ENCODE results near the gene ATP6V1G2. TPM values are rescaled to one million over a fixed set of nuclear protein-coding genes. Genes with fewer than 3 reads are reported as not detected.
A peak's percentile ranks its signal among the peaks of the same experiment; 100 is the strongest.

ATP6V1G2 gene
- total RNA-seq, 2 experiments from 2014 or later: 2.5 TPM

DNA sequence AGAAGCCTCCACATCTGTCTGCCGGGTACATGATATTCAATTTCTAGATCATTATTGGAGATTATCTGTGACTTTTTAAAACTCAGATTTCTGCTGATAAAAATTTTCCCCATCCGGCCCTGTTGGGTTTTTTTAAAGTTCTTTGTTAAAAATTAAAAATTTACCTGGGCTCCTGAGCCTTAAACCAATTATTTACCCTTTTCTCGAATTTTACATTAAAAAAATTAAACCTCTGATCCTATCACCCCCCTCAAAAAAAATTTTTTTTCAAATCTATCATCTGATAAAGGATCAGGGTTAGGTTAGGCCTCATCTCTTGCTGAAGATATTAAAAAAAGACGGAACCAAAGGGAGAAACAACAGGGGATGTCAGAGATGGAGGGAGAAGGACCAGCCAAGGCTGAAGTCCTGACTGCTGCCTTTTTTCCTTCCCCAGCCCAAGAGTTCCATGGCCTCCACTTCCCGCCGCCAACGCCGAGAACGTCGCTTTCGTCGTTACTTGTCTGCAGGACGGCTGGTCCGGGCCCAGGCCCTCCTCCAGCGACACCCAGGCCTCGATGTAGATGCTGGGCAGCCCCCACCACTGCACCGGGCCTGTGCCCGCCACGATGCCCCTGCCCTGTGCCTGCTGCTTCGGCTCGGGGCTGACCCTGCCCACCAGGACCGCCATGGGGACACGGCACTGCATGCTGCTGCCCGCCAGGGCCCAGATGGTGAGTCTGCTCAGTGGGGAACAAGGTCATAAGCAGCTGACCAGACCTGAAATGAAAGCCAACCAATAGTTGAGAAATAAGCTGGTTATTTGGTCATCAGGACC is 1.5 kb upstream of the ATP6V1G2 start:
- ChIA-PET POLR2A (interaction anchor here (0.6 to 6.3 kb wide), 6 partner anchors 11 to 53 kb away, joined by 3 to 62 read pairs (median 5); partner anchors contain the start of genes LTB and NCR3), CTCF (interaction anchor here (0.6 to 16.9 kb wide), 10 partner anchors 8 to 117 kb away, joined by 3 to 676 read pairs (median 4); partner anchors contain the start of genes GPANK1, LST1, LTA and LTB)
- H3K27ac Mint-ChIP-seq: peak overlapping the region; percentile 90

DNA sequence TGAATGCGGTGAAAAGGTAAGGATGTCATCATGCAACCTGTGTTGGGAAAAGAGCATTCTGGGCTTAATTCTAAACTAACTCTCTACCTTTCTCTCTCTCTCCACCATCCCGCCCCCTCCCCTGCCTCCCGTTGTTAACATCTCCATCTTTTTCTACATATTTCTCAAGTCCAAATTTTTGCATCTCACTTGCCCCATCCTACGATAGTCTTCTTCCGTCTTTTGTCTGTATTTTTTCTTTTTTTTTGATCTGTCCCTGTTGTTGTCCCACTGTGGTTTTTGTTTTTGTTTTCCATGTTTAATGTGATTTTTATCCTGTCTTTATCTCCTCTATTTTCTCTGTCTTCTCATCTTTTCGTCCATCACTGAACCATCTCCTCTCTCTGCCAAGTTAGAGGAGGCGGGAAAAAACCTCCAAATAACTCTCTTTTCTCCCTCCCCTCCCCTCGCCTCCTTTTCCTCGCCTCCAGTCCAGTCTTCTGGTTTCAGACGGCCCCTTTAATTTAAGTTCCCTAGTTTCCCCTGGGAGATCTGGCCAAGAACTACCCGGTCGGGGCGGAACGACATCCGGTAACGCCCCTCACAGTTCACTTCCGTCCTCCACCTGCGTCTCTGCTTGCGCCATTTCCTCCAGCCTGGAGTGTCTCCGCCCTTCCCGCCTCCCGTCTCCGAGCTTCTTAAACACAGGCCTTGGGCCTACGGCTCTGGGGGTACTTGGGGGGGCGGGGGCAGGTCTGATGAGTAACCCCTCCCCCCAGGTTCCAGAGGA is 734 bp upstream of the ATP6V1G2 start, which contains the start of gene NFKBIL1:
Gene NFKBIL1, plus strand, starts transcription at position 651 of the 769 bp plus-strand sequence. Its CDS starts 87 bp downstream, at position 738.
- Mint-ChIP-seq H3K4me1 (ENCODE audit: low read depth) (peaks cover 56% of the 10 kb centered on the region), H3K27me3 (ENCODE audit: low read depth) (no peaks in the 10 kb centered on the region), H3K9me3 (ENCODE audit: insufficient read depth) (no peaks in the 10 kb centered on the region), H3K27ac (peak within 1 kb of the TSS; percentile 90), H3K4me3 (peak within 1 kb of the TSS; percentile 84), H3K36me3 (ENCODE audit: low read depth) (peaks cover 22% of the 10 kb centered on the region)
- ATAC-seq (peak; percentile 89), DNase-seq (peak; percentile 96)
- ChIA-PET CTCF (interaction anchor here (0.6 to 16.9 kb wide), 14 partner anchors 9 to 283 kb away, joined by 3 to 676 read pairs (median 4); partner anchors contain the start of genes GPANK1, HSPA1A, HSPA1L and LST1), POLR2A (interaction anchor here (0.6 to 6.3 kb wide), 12 partner anchors 9 to 259 kb away, joined by 3 to 62 read pairs (median 4); partner anchors contain the start of genes BAG6, LTB, NCR3 and TNF)

More for the DNA sequence above, 1.5 kb upstream of the ATP6V1G2 start:
- H3K9me3 Mint-ChIP-seq (ENCODE audit: insufficient read depth): no peaks in the 10 kb centered on the region
- H3K4me3 Mint-ChIP-seq: peak overlapping the region; percentile 84
- peaks cover 56% of the 10 kb centered on the region for H3K4me1 Mint-ChIP-seq (ENCODE audit: low read depth)
- ATAC-seq (no peak), DNase-seq (no peak)
- H3K36me3 Mint-ChIP-seq (ENCODE audit: low read depth): peaks cover 19% of the 10 kb centered on the region
- H3K27me3 Mint-ChIP-seq (ENCODE audit: low read depth): no peaks in the 10 kb centered on the region

DNA sequence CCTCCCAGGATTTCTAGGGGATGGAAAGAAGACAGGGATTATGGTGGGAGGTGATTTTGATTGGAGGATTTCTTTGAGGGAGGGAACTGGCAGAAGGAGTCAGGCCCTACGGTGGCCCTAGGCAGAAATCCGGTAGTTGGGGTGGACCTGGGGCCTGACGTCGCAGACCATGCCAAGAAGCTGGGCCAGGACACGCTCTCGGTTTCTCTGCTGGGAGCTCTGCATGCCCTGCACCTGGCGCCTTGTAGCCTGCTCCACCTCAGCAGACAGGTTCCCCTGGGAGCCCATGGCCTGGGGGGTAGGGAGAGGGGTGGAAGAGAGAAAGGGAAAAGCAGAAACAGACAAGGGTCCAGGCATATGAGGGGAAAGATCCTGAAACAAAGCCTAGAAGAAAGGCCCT is 1.1 kb downstream of the ATP6V1G2 start:
- H3K4me3 Mint-ChIP-seq: no peak overlapping the region
- no peak for ATAC-seq
- ChIA-PET CTCF (interaction anchor here (1.4 to 16.9 kb wide), 4 partner anchors 34 to 119 kb away, joined by 4 to 676 read pairs (median 255); partner anchors contain the start of genes GPANK1, LST1, LTA and LTB), POLR2A (no interaction called here)
- H3K36me3 Mint-ChIP-seq (ENCODE audit: low read depth): peaks cover 26% of the 10 kb centered on the region
- peaks cover 50% of the 10 kb centered on the region for H3K4me1 Mint-ChIP-seq (ENCODE audit: low read depth)
- no peaks in the 10 kb centered on the region for H3K9me3 Mint-ChIP-seq (ENCODE audit: insufficient read depth)
- DNase-seq: no peak
- H3K27me3 Mint-ChIP-seq (ENCODE audit: low read depth): no peaks in the 10 kb centered on the region
- H3K27ac Mint-ChIP-seq: no peak overlapping the region

- no peak overlapping the region for H3K4me3 Mint-ChIP-seq
Measured at GRCh38 chr6:31544676-31545075, 1.7 kb downstream of the ATP6V1G2 start.

DNA sequence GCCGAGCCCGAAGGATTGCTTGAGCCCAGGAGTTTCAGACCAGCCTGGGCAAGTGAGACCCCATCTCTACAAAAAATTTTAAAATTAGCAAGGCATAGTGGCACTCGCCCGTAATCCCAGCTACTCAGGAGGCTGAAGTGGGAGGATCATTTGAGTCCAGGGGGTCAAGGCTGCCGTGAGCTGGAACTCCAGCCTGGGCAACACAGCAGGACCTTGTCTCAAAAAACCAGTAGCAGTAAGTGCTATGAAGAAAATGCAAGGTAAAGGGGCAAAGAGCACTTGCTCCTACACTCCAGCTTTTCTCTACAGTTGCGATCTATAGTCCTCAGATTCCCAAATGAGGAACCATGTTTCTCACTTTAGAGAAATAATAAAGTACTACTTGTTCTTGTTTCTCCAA is 2.8 kb downstream of the ATP6V1G2 start:
- H3K27me3 Mint-ChIP-seq (ENCODE audit: low read depth): no peaks in the 10 kb centered on the region
- ATAC-seq (no peak), DNase-seq (no peak)
- peaks cover 56% of the 10 kb centered on the region for H3K4me1 Mint-ChIP-seq (ENCODE audit: low read depth)
- ChIA-PET CTCF (interaction anchor here (3.9 to 16.9 kb wide), 3 partner anchors 8 to 53 kb away, joined by 20 to 676 read pairs (median 504); partner anchors contain the start of genes LST1, LTA, LTB and NCR3), POLR2A (interaction anchor here (1.0 to 1.6 kb wide), 2 partner anchors 76 to 79 kb away, joined by 4 to 5 read pairs; no protein-coding TSS in a partner anchor)
- peak overlapping the region; percentile 4 for H3K4me3 Mint-ChIP-seq
- H3K36me3 Mint-ChIP-seq (ENCODE audit: low read depth): peaks cover 33% of the 10 kb centered on the region
- no peak overlapping the region for H3K27ac Mint-ChIP-seq
- H3K9me3 Mint-ChIP-seq (ENCODE audit: insufficient read depth): no peaks in the 10 kb centered on the region

More at GRCh38 chr6:31544676-31545075, 1.7 kb downstream of the ATP6V1G2 start:
- Mint-ChIP-seq H3K9me3 (ENCODE audit: insufficient read depth) (no peaks in the 10 kb centered on the region), H3K4me1 (ENCODE audit: low read depth) (peaks cover 53% of the 10 kb centered on the region), H3K27me3 (ENCODE audit: low read depth) (no peaks in the 10 kb centered on the region), H3K36me3 (ENCODE audit: low read depth) (peaks cover 30% of the 10 kb centered on the region), H3K27ac (no peak overlapping the region)
- POLR2A ChIA-PET: no interaction called here
- CTCF ChIA-PET: interaction anchor here (15.1 to 16.9 kb wide), 2 partner anchors 35 to 52 kb away, joined by 504 to 676 read pairs; partner anchors contain the start of genes LST1, LTA, LTB and NCR3
- no peak for DNase-seq
- no peak for ATAC-seq

DNA sequence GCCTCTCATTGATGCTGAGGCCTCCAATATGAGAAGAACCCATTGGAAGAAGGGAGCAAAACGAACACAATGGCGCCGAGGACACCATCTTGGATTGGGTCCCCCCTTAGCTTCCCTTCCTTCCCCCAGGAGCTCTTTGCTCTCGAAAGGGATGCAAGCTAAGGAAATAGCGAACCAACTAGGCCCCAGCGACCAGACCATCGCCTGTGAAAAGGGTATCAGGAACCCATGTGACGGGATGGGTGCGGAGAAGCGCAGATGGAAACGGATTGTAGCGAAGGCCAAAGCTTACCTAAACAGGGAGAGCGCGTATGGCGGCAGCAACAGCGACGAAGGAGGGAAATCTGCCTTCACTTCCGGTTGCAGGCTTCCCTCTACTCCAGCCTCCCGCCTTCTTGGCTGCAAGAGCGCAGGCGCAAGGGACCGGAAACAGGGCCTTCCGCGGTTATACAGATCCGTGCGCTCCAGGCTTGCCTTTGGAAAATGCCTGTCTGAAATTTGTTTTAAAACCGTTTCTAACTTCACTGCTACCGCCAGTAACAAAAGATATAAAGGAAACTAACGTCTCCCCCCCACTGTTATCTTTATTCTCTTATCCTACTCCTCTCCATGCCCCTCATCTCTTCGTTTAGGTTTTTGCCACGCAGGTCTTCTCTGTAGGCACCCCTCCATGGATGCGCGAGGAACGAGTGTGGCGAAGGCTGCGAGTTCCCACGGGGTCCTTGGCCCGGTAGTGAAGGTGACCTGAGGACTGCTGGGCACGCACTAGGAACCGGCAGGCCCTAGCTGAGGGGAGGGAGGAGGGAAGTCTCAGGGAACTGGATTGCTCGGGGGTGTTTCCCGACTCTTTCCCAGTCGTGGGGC is 4.5 kb downstream of the ATP6V1G2 start, which contains the start of gene DDX39B:
Gene DDX39B, minus strand, starts transcription at position 346 of the 864 bp plus-strand sequence. CDS start 1,471 bp downstream, outside the sequence.
- H3K27ac Mint-ChIP-seq: peak within 1 kb of the TSS; percentile 94
- ATAC-seq (peak; percentile 82), DNase-seq (peak; percentile 96)
- no peaks in the 10 kb centered on the region for H3K27me3 Mint-ChIP-seq (ENCODE audit: low read depth)
- CTCF ChIA-PET: interaction anchor here (0.6 to 16.9 kb wide), 10 partner anchors 10 to 228 kb away, joined by 3 to 676 read pairs (median 5); partner anchors contain the start of genes BAG6, LST1, LTA and LTB
- H3K4me1 Mint-ChIP-seq (ENCODE audit: low read depth): peaks cover 50% of the 10 kb centered on the region
- no peaks in the 10 kb centered on the region for H3K9me3 Mint-ChIP-seq (ENCODE audit: insufficient read depth)
- POLR2A ChIA-PET: interaction anchor here (0.6 to 5.9 kb wide), 39 partner anchors 9 to 1430 kb away, joined by 3 to 64 read pairs (median 6); partner anchors contain the start of genes AIF1, BAG6, C6orf47 and CSNK2B
- H3K4me3 Mint-ChIP-seq: peak within 1 kb of the TSS; percentile 96
- peaks cover 46% of the 10 kb centered on the region for H3K36me3 Mint-ChIP-seq (ENCODE audit: low read depth)

GRCh38 chr6:31541059-31541657 is 5.2 kb downstream of the ATP6V1G2 start:
- DNase-seq (peak; percentile 82), ATAC-seq (peak; percentile 28)
- peaks cover 50% of the 10 kb centered on the region for H3K4me1 Mint-ChIP-seq (ENCODE audit: low read depth)
- ChIA-PET POLR2A (interaction anchor here (0.6 to 5.9 kb wide), 42 partner anchors 10 to 1431 kb away, joined by 3 to 64 read pairs (median 6); partner anchors contain the start of genes AIF1, ATF6B, BAG6 and C6orf47), CTCF (interaction anchor here (0.6 to 16.9 kb wide), 10 partner anchors 10 to 294 kb away, joined by 3 to 676 read pairs (median 5); partner anchors contain the start of genes BAG6, LST1, LTA and LTB)
- H3K4me3 Mint-ChIP-seq: peak overlapping the region; percentile 96
- H3K9me3 Mint-ChIP-seq (ENCODE audit: insufficient read depth): no peaks in the 10 kb centered on the region
- H3K27ac Mint-ChIP-seq: peak overlapping the region; percentile 94
- H3K36me3 Mint-ChIP-seq (ENCODE audit: low read depth): peaks cover 53% of the 10 kb centered on the region
- H3K27me3 Mint-ChIP-seq (ENCODE audit: low read depth): no peaks in the 10 kb centered on the region

DNA sequence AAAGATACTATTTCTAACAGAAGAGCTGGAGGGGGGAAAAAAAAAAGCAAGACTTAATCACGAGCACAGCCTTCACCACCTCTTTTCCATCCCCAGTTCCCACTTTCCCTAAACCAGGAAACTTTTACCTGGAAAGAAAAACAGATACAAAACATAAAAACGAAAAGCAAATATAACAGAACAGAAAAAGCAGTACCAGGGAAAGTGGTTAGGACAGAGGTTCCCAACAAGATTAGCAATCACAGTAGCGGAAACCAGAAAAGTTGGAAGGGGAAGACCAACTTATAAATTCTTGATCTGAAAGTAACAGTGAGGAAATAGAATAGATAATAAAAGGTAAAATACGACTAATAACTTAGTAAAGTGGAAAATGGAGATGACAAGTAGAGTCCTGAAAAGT is 5.8 kb downstream of the ATP6V1G2 start:
- Mint-ChIP-seq H3K4me1 (ENCODE audit: low read depth) (peaks cover 50% of the 10 kb centered on the region), H3K36me3 (ENCODE audit: low read depth) (peaks cover 58% of the 10 kb centered on the region), H3K4me3 (peak overlapping the region; percentile 96), H3K27me3 (ENCODE audit: low read depth) (no peaks in the 10 kb centered on the region), H3K9me3 (ENCODE audit: insufficient read depth) (no peaks in the 10 kb centered on the region), H3K27ac (peak overlapping the region; percentile 94)
- POLR2A ChIA-PET: interaction anchor here (0.7 to 5.9 kb wide), 28 partner anchors 9 to 1431 kb away, joined by 3 to 64 read pairs (median 6); partner anchors contain the start of genes AIF1, ATF6B, BAG6 and C6orf47
- CTCF ChIA-PET: interaction anchor here (1.1 to 16.9 kb wide), 8 partner anchors 11 to 294 kb away, joined by 3 to 676 read pairs (median 13); partner anchors contain the start of genes BAG6, LST1, LTA and LTB
- no peak for DNase-seq
- no peak for ATAC-seq

DNA sequence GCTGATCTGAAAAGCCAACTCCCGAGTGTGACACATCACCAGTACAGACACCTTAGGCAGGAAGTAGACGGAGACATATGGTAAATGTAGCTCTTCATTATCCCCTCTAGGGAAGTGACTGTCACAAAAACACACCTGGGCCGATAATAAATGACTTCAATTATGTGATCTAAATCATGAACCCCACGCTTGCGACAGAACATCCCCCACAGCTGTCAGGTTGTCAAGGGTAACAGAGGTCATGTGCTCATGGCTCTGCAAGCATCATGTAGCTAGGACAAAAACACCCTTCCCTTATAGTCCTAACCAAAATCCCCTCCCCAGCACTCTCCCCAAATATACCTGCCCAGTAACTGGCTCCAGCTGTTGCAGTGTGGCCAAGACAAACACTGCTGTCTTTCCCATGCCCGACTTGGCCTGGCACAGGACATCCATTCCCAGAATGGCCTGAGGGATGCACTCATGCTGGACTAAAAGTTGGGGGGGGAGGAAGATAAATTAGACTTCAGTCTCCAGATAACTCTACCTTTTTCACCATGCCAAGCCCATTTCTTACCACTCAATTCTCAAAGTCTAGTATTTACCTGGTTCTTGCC is 7.5 kb downstream of the ATP6V1G2 start:
- CTCF ChIA-PET: interaction anchor here (1.0 to 16.9 kb wide), 5 partner anchors 40 to 78 kb away, joined by 3 to 504 read pairs (median 3); partner anchors contain the start of genes LST1, LTA, LTB and NCR3
- POLR2A ChIA-PET: interaction anchor here (0.8 to 5.9 kb wide), 5 partner anchors 8 to 136 kb away, joined by 3 to 64 read pairs (median 3); partner anchors contain the start of genes ATP6V1G2 and MICA
- DNase-seq (no peak), ATAC-seq (no peak)
- Mint-ChIP-seq H3K4me1 (ENCODE audit: low read depth) (peaks cover 61% of the 10 kb centered on the region), H3K9me3 (ENCODE audit: insufficient read depth) (no peaks in the 10 kb centered on the region), H3K27ac (peak overlapping the region; percentile 81), H3K4me3 (peak overlapping the region; percentile 96), H3K27me3 (ENCODE audit: low read depth) (no peaks in the 10 kb centered on the region), H3K36me3 (ENCODE audit: low read depth) (peaks cover 75% of the 10 kb centered on the region)

Measured in activated CD8-positive, alpha-beta T cell treated with anti-CD3 and anti-CD28 coated beads, Interleukin-2, amount 10 ng/mL, durations not matched to agents 7 days and 5 days (primary cell).